ENCODE data around the gene F5.

The F5 gene

GRCh38 chr1:169530448-169530847 lies 55.8 kb downstream of the F5 start:
- TF ChIP-seq, protein P1, sequence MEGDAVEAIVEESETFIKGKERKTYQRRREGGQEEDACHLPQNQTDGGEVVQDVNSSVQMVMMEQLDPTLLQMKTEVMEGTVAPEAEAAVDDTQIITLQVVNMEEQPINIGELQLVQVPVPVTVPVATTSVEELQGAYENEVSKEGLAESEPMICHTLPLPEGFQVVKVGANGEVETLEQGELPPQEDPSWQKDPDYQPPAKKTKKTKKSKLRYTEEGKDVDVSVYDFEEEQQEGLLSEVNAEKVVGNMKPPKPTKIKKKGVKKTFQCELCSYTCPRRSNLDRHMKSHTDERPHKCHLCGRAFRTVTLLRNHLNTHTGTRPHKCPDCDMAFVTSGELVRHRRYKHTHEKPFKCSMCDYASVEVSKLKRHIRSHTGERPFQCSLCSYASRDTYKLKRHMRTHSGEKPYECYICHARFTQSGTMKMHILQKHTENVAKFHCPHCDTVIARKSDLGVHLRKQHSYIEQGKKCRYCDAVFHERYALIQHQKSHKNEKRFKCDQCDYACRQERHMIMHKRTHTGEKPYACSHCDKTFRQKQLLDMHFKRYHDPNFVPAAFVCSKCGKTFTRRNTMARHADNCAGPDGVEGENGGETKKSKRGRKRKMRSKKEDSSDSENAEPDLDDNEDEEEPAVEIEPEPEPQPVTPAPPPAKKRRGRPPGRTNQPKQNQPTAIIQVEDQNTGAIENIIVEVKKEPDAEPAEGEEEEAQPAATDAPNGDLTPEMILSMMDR (IDR thresholded peaks at IDR 0.05; ENCODE audit: insufficient read depth, low read length, poor library complexity, severe bottlenecking), result no peak
- TF ChIP-seq EZH2phosphoT487 (conservative IDR thresholded peaks at IDR 0.05; ENCODE audit: low read length), result no peak
- no peak overlapping the region for H3K4me2 ChIP-seq (ENCODE audit: low read depth, low read length, poor library complexity, severe bottlenecking)

DNA sequence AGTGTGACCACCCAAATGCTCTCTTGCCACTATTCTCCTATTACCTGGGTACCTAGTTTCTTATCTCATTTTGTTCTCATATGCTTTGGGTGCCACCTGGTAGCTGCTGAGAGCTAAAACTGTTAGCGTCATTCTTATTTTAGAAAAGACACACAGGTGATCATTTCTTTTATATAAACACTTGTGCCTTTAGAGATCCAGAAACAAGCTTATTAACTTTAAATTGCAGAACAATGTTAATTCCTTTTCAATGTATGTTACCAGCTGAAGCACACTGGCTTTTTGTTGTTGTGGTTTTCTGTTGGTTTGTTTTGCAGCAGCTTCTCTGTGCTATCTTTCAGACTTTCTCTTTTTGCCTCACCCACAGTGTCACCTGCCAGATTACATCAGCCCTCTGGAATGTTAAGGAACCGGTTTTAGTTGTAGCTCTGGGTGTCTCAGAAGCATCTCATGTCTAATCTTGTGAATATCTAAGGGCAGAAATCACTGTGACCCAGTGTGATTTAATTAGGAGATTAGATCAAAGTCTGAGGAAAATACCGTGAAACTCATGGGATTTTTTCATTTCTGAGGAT lies 57.1 kb downstream of the F5 start:
- no peaks in the 10 kb centered on the region for H3K36me3 ChIP-seq (ENCODE audit: low read length)
- TF ChIP-seq EZH2phosphoT487 (conservative IDR thresholded peaks at IDR 0.05; ENCODE audit: low read length), result no peak
- TF ChIP-seq, protein P1 (IDR thresholded peaks at IDR 0.05; ENCODE audit: insufficient read depth, low read length, poor library complexity, severe bottlenecking), result no peak
- no peak overlapping the region for H3K4me3 ChIP-seq (ENCODE audit: insufficient read depth, low read length, poor library complexity, severe bottlenecking)
- no peak overlapping the region for H3K27ac ChIP-seq (ENCODE audit: low read depth, low read length)
- H4K20me1 ChIP-seq (ENCODE audit: low read depth, low read length), result no peaks in the 10 kb centered on the region
- no peaks in the 10 kb centered on the region for H3K27me3 ChIP-seq (ENCODE audit: low read length)
- no peaks in the 10 kb centered on the region for H3K79me2 ChIP-seq (ENCODE audit: insufficient read depth, low read length)
- H3F3A ChIP-seq (ENCODE audit: insufficient read depth), result no peaks in the 10 kb centered on the region
- no peaks in the 10 kb centered on the region for H3K9me3 ChIP-seq (ENCODE audit: insufficient read depth, low read length)
- H3K4me2 ChIP-seq (ENCODE audit: low read depth, low read length, poor library complexity, severe bottlenecking), result no peak overlapping the region
- no peak overlapping the region for H3K9ac ChIP-seq (ENCODE audit: low read length)
- H3K9me2 ChIP-seq (replicated peaks; ENCODE audit: insufficient read depth, low read length), result no peaks in the 10 kb centered on the region
- H2AFZ ChIP-seq (ENCODE audit: low read depth, low read length, severe bottlenecking), result no peak overlapping the region

More at GRCh38 chr1:169530448-169530847, 55.8 kb downstream of the F5 start:
- no peak overlapping the region for H3K4me3 ChIP-seq (ENCODE audit: insufficient read depth, low read length, poor library complexity, severe bottlenecking)
- no peaks in the 10 kb centered on the region for H3K36me3 ChIP-seq (ENCODE audit: low read length)
- no peak overlapping the region for H2AFZ ChIP-seq (ENCODE audit: low read depth, low read length, severe bottlenecking)
- H3K27ac ChIP-seq (ENCODE audit: low read depth, low read length), result no peak overlapping the region
- no peaks in the 10 kb centered on the region for H3F3A ChIP-seq (ENCODE audit: insufficient read depth)
- H3K27me3 ChIP-seq (ENCODE audit: low read length), result no peaks in the 10 kb centered on the region
- H3K9me2 ChIP-seq (replicated peaks; ENCODE audit: insufficient read depth, low read length), result no peaks in the 10 kb centered on the region
- H3K9me3 ChIP-seq (ENCODE audit: insufficient read depth, low read length), result no peaks in the 10 kb centered on the region
- no peak overlapping the region for H3K9ac ChIP-seq (ENCODE audit: low read length)
- H4K20me1 ChIP-seq (ENCODE audit: low read depth, low read length), result no peaks in the 10 kb centered on the region
- H3K79me2 ChIP-seq (ENCODE audit: insufficient read depth, low read length), result no peaks in the 10 kb centered on the region

DNA sequence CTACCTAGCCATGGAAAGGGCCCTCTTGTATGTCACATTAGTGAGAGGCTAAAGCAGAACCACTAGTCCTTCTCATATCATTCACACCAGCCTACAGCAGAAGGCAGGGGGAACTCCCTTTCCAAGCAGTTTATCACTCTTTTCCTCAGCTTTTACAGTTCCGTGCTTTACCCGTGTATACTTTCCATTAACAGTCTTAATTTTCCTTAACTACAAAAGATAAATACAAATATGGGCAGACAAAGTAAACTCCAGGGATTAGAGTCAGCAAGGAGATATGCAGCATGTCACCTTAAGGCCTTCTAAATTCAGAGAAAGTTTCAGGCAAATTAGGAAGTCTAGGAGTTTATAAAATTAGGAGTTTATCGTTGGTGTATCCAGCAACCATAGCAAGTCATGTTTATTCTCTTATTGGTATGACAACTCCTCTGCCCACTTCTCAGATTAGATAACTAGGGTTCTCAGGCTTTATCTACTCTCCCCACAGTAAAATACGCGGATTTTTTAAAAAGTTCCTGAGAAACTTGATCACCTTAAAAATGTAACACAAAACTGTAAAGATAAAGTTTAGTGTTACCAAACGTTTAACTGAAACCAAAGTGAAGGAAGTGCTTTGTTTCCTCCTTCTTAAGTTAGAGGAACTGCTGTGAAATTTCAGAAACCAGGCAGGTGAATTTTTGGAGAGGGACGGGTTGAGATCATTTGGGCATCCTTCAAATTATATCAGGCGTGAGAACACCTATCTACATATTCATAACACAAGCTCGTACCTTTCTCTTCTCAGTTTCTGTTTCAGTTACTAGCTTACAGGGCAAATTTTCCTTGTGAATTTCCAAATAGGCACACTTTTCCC lies 57.8 kb downstream of the F5 start:
- Histone ChIP-seq H3K4me2 (ENCODE audit: low read depth, low read length, poor library complexity, severe bottlenecking) (no peak overlapping the region), H3K9me2 (replicated peaks; ENCODE audit: insufficient read depth, low read length) (no peaks in the 10 kb centered on the region), H3K9me3 (ENCODE audit: insufficient read depth, low read length) (no peaks in the 10 kb centered on the region), H3K27ac (ENCODE audit: low read depth, low read length) (no peak overlapping the region), H4K20me1 (ENCODE audit: low read depth, low read length) (no peaks in the 10 kb centered on the region), H3F3A (ENCODE audit: insufficient read depth) (no peaks in the 10 kb centered on the region), H2AFZ (ENCODE audit: low read depth, low read length, severe bottlenecking) (no peak overlapping the region), H3K4me3 (ENCODE audit: insufficient read depth, low read length, poor library complexity, severe bottlenecking) (no peak overlapping the region), H3K36me3 (ENCODE audit: low read length) (no peaks in the 10 kb centered on the region), H3K9ac (ENCODE audit: low read length) (no peak overlapping the region), H3K79me2 (ENCODE audit: insufficient read depth, low read length) (no peaks in the 10 kb centered on the region), H3K27me3 (ENCODE audit: low read length) (no peaks in the 10 kb centered on the region)
- TF ChIP-seq EZH2phosphoT487 (conservative IDR thresholded peaks at IDR 0.05; ENCODE audit: low read length), result no peak
